ENCODE results near the gene INPP1. TPM values are rescaled to one million over a fixed set of nuclear protein-coding genes. Genes with fewer than 3 reads are reported as not detected.

The INPP1 gene
- total RNA-seq, 2 donors from 2014 or later, result 1.7 to 3.5 TPM

DNA sequence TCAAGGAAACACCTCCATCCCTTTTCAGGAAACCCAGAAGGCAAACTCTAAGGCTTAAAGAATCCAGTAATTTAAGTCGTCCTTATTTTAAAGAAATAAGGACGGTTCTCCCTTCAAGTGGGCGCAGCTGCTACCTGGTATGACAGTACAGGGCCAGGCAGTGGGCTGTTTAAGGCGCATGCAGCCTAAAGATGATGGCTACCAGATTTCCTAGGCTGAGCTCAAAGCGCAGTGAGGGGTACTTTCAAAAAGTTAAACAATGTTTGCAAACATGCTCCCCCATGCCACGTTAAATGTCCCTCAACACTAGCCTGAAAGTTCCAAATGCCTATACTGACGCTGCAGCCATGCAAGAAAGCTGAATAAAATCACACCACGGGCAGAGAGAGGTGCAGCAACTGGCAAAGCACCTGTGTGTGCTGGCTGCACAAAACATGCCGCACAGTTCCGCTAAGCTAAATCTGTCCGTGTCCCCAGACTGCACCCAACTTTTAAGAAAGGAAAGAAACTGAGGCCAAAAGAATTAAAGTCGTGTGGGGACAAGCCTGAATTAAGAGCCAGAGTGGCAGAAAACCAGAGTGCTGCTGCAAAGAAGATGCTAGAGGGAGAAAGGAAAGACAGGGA lies 24.3 kb upstream of the INPP1 start:
- peaks cover 24% of the 10 kb centered on the region for H3K4me1 Mint-ChIP-seq
- 9% methylated on average over 10 to 12 of the region's 12 CpGs for WGBS, 2 experiments (ENCODE audit: insufficient coverage in 1 of 2, insufficient read length in 1 of 2)
- Histone ChIP-seq H3K9me3 (ENCODE audit: control insufficient read depth, low read length) (no peaks in the 10 kb centered on the region), H3K4me3 (ENCODE audit: low read length) (peak overlapping the region; percentile 98), H3K27ac (ENCODE audit: low read depth, low read length) (peak overlapping the region; percentile 25), H3K27me3 (ENCODE audit: control insufficient read depth, insufficient read depth, low read length, poor library complexity, severe bottlenecking) (no peaks in the 10 kb centered on the region), H3K9ac (ENCODE audit: extremely low read depth, low read length, poor library complexity, severe bottlenecking) (peak overlapping the region; percentile 74), H3K4me1 (ENCODE audit: control insufficient read depth, insufficient read depth, low read length) (peaks cover 3% of the 10 kb centered on the region), H3K36me3 (ENCODE audit: control insufficient read depth, insufficient read depth, low read length) (no peaks in the 10 kb centered on the region)
- DNase-seq, result no peak
- TF ChIP-seq CTCF (conservative IDR thresholded peaks at IDR 0.05), result no peak
- peak overlapping the region; percentile 92 for H3K27ac Mint-ChIP-seq
- H3K9me3 Mint-ChIP-seq, result no peaks in the 10 kb centered on the region
- peak overlapping the region; percentile 84 for H3K4me3 Mint-ChIP-seq
- H3K36me3 Mint-ChIP-seq (ENCODE audit: low read depth), result peaks cover 7% of the 10 kb centered on the region
- no peaks in the 10 kb centered on the region for H3K27me3 Mint-ChIP-seq (ENCODE audit: insufficient read depth)

DNA sequence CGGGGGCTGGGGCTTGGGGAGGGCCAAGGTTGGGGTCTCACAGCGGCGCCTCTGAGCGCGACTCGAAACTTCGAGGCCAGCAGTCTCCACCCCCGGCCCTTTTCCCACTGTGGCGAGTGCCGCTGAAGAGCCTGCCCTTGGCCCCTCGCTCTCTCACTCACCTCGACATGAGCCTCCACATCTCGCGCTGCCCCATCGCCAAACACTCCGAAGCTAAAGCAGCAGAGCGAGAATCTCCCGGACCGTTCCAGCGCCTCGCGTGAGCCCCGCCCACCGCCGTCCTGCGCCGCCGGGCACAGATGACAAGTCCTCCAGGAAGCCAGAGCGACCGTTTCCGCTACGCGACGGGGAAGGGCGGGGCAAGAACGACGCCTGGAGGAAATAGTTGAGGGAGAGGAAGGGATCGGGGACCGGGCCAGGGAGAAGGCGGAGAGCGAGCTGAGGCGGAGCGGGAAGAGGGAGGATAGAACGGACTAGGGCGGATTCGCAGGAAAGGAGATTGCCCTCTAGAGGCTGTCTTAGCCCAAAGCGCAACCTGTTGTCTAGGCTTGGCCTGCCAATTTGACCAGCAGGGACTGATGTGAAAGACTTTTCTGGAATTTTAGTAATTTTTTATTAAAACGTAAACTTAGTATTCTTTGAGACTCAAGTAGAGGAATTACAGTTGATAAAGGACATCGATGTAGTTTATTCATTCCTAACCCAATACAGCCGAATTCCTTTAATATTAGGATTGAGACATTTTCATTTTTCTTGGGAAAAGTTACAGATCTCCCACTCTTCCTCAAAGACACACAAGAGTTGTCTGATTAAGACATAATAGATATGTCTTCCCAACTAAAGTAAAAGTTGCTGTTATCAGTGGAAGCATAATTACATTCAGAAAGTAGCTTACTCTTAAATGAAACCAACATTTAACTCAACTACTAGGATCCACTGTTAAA lies 23.6 kb upstream of the INPP1 start, which contains the start of gene HIBCH:
HIBCH (minus strand) TSS at position 272 of the 944 bp plus-strand sequence; CDS start at position 196, 76 bp downstream.
- Mint-ChIP-seq H3K27me3 (ENCODE audit: insufficient read depth) (no peaks in the 10 kb centered on the region), H3K9me3 (no peaks in the 10 kb centered on the region), H3K27ac (peak within 1 kb of the TSS; percentile 92), H3K4me1 (peaks cover 22% of the 10 kb centered on the region), H3K4me3 (peak within 1 kb of the TSS; percentile 84), H3K36me3 (ENCODE audit: low read depth) (peaks cover 5% of the 10 kb centered on the region)
- 0 to 1% methylated on average over 20 to 50 of the region's 50 CpGs for WGBS, 2 experiments (ENCODE audit: insufficient coverage in 1 of 2, insufficient read length in 1 of 2)
- H3K36me3 ChIP-seq (ENCODE audit: control insufficient read depth, insufficient read depth, low read length), result no peaks in the 10 kb centered on the region
- no peaks in the 10 kb centered on the region for H3K27me3 ChIP-seq (ENCODE audit: control insufficient read depth, insufficient read depth, low read length, poor library complexity, severe bottlenecking)
- peak; percentile 90 for TF ChIP-seq CTCF (conservative IDR thresholded peaks at IDR 0.05)
- H3K9me3 ChIP-seq (ENCODE audit: control insufficient read depth, low read length), result no peaks in the 10 kb centered on the region
- peak within 1 kb of the TSS; percentile 74 for H3K9ac ChIP-seq (ENCODE audit: extremely low read depth, low read length, poor library complexity, severe bottlenecking)
- peak; percentile 100 for DNase-seq
- H3K4me1 ChIP-seq (ENCODE audit: control insufficient read depth, insufficient read depth, low read length), result peaks cover 3% of the 10 kb centered on the region
- H3K27ac ChIP-seq (ENCODE audit: low read depth, low read length), result peak within 1 kb of the TSS; percentile 25
- peak within 1 kb of the TSS; percentile 98 for H3K4me3 ChIP-seq (ENCODE audit: low read length)

GRCh38 chr2:190320696-190321095 lies 22.7 kb upstream of the INPP1 start:
- Histone ChIP-seq H3K4me3 (ENCODE audit: low read length) (no peak overlapping the region), H3K27me3 (ENCODE audit: control insufficient read depth, insufficient read depth, low read length, poor library complexity, severe bottlenecking) (no peaks in the 10 kb centered on the region), H3K9me3 (ENCODE audit: control insufficient read depth, low read length) (no peaks in the 10 kb centered on the region), H3K4me1 (ENCODE audit: control insufficient read depth, insufficient read depth, low read length) (peaks cover 3% of the 10 kb centered on the region), H3K36me3 (ENCODE audit: control insufficient read depth, insufficient read depth, low read length) (no peaks in the 10 kb centered on the region), H3K9ac (ENCODE audit: extremely low read depth, low read length, poor library complexity, severe bottlenecking) (no peak overlapping the region), H3K27ac (ENCODE audit: low read depth, low read length) (no peak overlapping the region)
- H3K36me3 Mint-ChIP-seq (ENCODE audit: low read depth), result peaks cover 5% of the 10 kb centered on the region
- no peak for TF ChIP-seq CTCF (conservative IDR thresholded peaks at IDR 0.05)
- H3K9me3 Mint-ChIP-seq, result no peaks in the 10 kb centered on the region
- H3K4me3 Mint-ChIP-seq, result no peak overlapping the region
- H3K27ac Mint-ChIP-seq, result no peak overlapping the region
- DNase-seq, result no peak
- 95 to 96% methylated on average over 4 of the region's 4 CpGs for WGBS, 2 experiments (ENCODE audit: insufficient coverage in 1 of 2, insufficient read length in 1 of 2)
- H3K4me1 Mint-ChIP-seq, result peaks cover 13% of the 10 kb centered on the region
- no peaks in the 10 kb centered on the region for H3K27me3 Mint-ChIP-seq (ENCODE audit: insufficient read depth)

Measured in endodermal cell (in vitro differentiated cells).